HG02884 (cell line): ENCODE data around the gene BMP5.
A peak's percentile ranks its signal among the peaks of the same experiment; 100 is the strongest.

Source experiments
- ATAC-seq: cut with Tn5 transposase; IDR thresholded peaks from one replicate; pipeline ENCODE4 v1.9.1; 2021; ENCODE audit warnings: mild to moderate bottlenecking, moderate library complexity; ENCODE audit not compliant: unreplicated experiment

Gene BMP5

GRCh38 chr6:55818482-55818881 is 56.9 kb downstream of the BMP5 start:
- no peak for ATAC-seq

GRCh38 chr6:55812509-55812908 is 62.9 kb downstream of the BMP5 start:
- no peak for ATAC-seq

- ATAC-seq, result no peak
Observed at GRCh38 chr6:55811074-55811473, 64.3 kb downstream of the BMP5 start.

GRCh38 chr6:55802259-55802658 is 73.1 kb downstream of the BMP5 start:
- no peak for ATAC-seq

- ATAC-seq, result no peak
Observed at GRCh38 chr6:55798571-55798970, 76.8 kb downstream of the BMP5 start.

GRCh38 chr6:55794136-55794812 is 81.1 kb downstream of the BMP5 start:
- ATAC-seq, result no peak

- no peak for ATAC-seq
Observed at GRCh38 chr6:55785273-55785672, 90.1 kb downstream of the BMP5 start.

- ATAC-seq, result no peak
Observed at GRCh38 chr6:55782275-55782674, 93.1 kb downstream of the BMP5 start.

GRCh38 chr6:55778705-55779104 is 96.7 kb downstream of the BMP5 start:
- ATAC-seq, result peak; percentile 48

GRCh38 chr6:55777469-55777868 is 97.9 kb downstream of the BMP5 start:
- ATAC-seq, result no peak

- no peak for ATAC-seq
Observed at GRCh38 chr6:55776113-55776512, 99.3 kb downstream of the BMP5 start.

- ATAC-seq, result no peak
Observed at GRCh38 chr6:55775029-55775318, 100.4 kb downstream of the BMP5 start.

- ATAC-seq, result no peak
Observed at GRCh38 chr6:55774286-55775028, 100.9 kb downstream of the BMP5 start.

GRCh38 chr6:55773620-55774216 is 101.7 kb downstream of the BMP5 start:
- ATAC-seq, result no peak

GRCh38 chr6:55772730-55773129 is 102.7 kb downstream of the BMP5 start:
- ATAC-seq, result no peak

GRCh38 chr6:55759536-55759935 is 115.9 kb downstream of the BMP5 start:
- ATAC-seq, result no peak

- no peak for ATAC-seq
Observed at GRCh38 chr6:55758156-55758937, 117.0 kb downstream of the BMP5 start.

- ATAC-seq, result no peak
Observed at GRCh38 chr6:55756531-55757031, 118.8 kb downstream of the BMP5 start.

GRCh38 chr6:55748880-55749279 is 126.5 kb downstream of the BMP5 start:
- ATAC-seq, result no peak

- no peak for ATAC-seq
Observed at GRCh38 chr6:55746473-55746872, 128.9 kb downstream of the BMP5 start.

- no peak for ATAC-seq
Observed at GRCh38 chr6:55734256-55734655, 141.1 kb downstream of the BMP5 start.
